SH-SY5Y (cell line): ENCODE results near the gene TWIST2.

Source experiments
- GATA2 ChIP-seq: IDR thresholded peaks from 2 replicates; pipeline ENCODE4 v1.6.1; 2011; ENCODE audit warnings: mild to moderate bottlenecking, low read depth, low read length
- GATA3 ChIP-seq: IDR thresholded peaks from 2 replicates; pipeline ENCODE4 v1.6.1; 2011; ENCODE audit warnings: low read depth, mild to moderate bottlenecking, low read length, moderate library complexity

The TWIST2 gene

DNA sequence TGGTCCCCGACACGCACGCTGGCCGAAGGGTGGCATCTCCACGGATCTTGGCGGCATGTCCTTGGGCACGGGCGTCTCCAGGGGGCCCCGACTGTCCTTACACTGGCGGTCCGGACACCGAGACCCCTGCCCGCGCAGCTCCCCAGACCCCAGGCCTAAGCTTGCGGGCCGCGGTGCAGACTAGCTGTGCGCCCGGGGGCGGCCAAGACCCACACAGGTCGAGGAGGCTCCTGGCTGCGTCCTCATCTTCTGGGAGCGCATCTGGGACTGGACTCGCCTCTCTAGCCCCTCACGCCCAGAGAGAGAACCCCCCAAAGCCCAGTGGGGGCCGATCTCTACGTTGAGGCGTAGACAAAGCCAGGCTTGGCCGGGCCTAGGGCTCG lies 475 bp upstream of the TWIST2 start:
- TF ChIP-seq GATA2 (no peak), GATA3 (no peak)

DNA sequence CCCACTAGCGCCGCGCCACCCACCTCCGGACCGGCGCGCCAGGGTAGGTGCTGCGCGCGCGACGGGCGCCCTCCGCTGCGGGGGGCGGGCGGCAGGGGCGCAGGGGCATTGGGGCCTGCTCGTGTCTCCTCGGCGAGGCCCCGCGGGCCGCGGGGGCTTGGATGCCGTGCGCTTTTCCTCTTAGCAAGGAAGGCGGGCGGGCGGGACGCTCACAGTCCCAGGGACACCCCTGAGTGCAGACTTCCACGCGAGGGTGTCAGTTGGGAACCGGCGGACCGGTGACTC lies 748 bp downstream of the TWIST2 start:
- no peak for TF ChIP-seq GATA3
- no peak for TF ChIP-seq GATA2

DNA sequence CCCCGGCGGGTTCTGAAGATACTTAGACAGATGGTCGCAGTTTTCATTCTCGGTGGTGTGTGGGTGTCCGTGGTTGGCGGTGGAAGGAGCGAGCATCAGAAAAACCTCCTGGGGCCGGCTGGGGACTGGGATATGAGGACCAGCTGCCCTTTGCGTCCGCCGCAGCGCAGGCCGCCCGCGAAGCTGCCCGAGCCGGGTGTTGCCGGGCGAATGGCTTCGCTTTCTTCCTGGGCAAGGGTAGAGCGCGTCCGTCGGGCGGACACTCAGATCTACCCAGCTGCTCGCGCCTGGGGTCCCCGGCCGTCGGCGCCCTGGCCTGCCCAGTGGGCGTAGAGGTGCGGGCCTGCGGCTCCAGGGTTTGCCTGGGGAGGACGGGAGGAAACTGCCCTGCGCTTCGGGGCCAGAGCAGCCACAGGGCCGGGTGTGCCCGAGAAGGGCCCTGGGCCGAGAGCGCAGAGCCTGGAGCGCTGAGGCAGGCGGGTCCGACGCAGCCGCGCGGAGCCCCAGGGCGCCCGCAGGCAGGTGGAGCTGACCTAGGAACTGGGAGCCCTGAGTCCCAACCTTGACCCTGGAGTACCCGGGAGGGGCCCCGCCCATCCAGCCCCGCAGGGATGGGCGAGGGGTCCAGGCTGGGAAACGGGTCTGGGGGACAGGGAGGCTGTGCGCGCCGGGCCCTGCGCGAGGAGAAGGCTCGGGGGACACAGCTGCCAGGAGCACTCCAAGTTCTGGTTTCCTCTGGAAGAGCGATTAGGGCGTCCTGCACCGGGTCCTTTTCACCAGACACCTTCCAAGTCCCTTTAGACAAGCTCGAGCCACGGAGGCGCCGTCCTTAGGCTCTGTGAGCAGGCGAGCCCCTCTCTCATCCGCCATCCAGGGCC lies 1.3 kb downstream of the TWIST2 start:
- TF ChIP-seq GATA2 (no peak), GATA3 (no peak)

DNA sequence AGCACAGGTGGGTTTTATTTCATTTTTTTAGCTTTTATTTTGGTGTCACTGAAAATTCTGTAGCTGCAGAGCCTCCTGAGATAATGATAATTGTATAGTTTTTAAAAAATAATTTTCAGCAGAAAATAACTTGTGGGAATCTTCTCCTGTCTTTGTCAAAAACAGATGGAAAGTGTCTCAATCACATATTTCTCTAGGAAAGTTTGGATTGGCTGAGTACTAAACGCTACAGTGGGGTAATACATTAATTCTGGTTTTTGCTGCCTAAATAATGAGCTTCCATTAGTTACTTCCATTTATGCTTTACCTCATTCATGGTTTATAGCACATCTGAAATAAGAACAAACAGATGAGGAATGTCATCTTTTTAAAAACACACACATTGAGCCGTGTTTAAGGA lies 2.2 kb downstream of the TWIST2 start:
- no peak for TF ChIP-seq GATA2
- TF ChIP-seq GATA3, result no peak

DNA sequence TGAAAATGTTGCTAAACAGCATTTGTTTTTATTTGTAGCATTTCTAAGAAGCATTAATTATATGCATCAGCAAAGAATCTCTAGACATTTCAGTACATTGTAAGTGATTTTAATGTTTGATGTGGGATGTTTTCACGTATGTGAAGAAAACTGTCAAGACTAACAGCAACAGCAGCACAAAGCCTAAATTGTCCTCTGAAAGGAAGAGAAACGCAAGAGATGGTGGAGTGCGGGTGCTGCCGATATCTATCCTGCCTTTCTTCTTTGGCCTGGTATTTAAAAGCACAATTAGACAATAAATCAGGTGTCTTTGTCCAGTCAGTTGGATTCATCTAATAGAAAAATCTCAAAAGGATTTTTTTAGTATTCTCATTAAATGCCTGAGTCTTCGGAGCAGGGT lies 3.1 kb downstream of the TWIST2 start:
- TF ChIP-seq GATA3, result no peak
- no peak for TF ChIP-seq GATA2

DNA sequence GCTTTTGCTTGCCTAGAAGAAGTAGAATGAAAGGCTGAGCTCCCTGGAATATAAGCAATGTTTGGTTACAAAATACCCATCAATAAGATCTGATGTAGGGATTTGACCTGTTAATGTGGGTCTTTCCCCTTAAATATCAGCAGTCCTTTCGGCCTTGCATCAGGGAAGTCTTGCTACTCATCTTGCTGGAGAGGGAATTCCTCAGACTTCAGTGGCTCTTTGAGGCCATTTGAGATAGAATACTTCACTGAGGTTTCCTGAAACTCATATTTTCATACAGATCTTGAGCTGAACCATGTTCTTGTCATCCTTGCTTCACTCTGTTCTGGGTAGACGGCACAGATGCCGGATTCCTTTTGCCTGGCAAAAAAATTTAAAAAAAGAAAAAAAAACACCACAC lies 3.9 kb downstream of the TWIST2 start:
- TF ChIP-seq GATA3 (no peak), GATA2 (no peak)

DNA sequence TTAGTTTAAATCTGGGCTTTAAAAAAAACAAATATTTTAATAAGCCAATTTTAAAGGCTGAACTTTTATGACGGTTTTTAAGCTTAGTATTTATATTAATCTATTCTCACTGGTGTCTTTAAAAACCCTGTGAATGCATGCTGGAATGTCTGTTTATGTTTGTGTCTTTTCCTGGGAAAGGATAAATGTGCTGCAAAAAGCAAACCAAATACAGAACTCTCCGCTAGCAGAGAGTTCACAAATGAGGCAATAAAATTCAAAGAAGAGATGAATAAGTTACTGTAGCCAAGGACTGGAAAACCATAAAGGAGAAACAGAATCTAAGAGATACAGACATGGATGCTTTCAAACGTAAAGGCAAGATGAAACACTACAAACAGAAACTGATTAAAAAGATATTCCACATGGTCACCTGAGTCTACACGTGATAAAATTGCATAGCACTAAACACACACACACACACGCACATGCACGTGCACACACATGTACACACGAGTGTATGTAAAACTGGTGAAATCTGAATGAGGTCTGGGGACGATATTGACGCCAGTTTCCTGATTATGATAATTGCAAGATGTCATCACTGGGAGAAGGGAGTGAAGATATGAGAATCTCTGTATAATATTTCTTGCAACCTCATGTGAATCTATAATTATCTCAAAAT lies 4.5 kb downstream of the TWIST2 start:
- TF ChIP-seq GATA2 (no peak), GATA3 (no peak)

DNA sequence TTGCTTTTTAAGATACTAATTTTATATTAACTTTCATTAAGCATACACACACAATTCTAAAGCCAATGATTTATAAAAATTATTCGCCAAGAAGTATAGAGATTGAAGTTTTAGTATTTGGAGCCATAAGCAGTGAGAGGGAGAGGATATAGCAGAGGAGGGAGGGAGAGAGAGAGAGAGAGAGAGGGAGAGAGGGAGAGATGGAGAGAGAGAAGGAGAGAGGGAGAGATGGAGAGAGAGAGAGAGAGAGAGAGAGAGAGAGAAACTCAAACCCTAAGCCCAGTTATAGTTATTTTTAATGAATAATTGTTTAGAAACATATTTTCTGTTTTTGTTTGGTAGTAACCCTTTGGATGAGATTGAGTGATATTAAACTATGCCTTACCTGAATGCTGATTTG lies 5.3 kb downstream of the TWIST2 start:
- no peak for TF ChIP-seq GATA2
- no peak for TF ChIP-seq GATA3

DNA sequence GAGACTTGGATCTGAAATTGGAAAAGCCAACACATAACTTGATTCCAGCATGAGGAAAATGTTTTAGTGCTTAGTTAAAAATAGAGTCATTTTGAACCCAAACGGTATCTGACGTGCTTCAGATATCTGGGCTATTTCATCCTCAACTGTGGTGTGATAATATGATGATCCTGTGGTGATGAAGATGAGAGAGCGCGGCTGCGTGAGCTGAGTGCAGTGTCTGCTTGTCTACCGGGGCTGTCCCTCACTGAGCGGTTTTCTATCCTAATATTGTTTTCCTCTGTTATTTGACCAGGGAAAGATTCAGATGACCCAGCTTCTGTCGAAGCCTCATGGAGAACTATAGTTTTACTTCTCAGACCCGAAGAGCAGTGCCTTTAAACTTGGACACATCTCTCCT lies 5.8 kb downstream of the TWIST2 start:
- no peak for TF ChIP-seq GATA2
- TF ChIP-seq GATA3, result no peak

DNA sequence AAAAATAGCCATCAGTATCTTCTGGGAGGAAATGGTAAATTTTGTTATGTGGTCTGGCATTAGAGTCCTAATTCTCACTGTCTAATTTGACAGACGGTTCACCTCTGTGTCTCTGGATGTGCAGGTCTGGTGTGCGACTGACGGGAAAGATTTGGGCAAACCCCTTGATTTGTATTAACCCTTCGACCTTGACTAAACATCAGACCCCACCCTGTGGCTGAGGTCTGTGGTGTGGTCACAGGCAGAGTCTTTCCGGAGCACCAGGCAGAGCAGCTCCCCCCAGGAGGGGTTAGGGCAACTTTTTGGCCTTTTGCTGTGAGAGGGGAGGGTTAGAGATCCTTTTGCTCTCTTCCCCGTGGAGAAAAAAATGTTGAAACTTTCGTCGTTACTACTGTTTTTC lies 6.4 kb downstream of the TWIST2 start:
- TF ChIP-seq GATA3, result no peak
- no peak for TF ChIP-seq GATA2

DNA sequence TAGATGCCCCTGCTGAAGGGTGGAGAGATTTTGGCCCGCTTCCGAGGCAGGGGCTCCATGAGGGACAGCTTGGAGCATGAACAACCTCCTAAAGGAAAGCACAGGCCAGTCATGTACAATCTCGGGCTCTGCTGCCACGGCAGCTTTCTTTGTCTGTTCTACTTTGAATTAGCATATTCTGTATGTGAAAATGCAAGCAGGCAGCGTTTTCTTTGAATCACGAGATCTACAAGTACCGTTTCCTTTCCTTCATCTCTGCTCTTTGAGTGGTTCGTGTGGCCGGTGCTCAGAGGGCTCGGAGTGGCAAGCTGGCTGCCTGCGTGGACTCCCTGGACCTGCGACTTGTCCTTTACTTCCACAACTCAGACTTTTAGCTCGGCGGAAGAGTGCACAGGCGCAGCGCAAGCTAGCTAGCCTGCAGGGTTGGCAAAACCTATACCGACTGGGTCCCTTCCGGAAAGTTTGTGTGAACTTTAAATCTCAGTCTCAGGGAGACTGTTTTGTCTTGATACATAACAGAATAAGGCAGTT lies 6.9 kb downstream of the TWIST2 start:
- TF ChIP-seq GATA2 (no peak), GATA3 (no peak)

DNA sequence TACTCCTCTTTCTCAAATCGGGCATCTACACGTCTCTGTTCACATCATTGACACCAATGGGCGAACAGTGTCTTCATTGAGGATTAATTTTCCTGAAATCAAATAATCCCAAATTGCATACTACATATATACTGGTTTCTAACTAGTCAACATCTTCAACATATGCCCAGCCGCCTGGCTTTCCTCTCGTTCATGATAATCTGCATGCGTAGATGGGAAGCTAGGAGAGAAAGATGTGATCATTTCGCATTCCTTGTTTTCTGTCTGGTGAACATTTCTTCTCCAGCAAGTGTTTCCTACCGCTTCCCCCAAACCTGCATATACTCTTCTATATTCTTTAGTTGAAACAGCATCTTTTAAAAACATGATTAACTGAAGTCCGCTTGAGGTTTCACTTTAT lies 7.4 kb downstream of the TWIST2 start:
- no peak for TF ChIP-seq GATA2
- TF ChIP-seq GATA3, result no peak

DNA sequence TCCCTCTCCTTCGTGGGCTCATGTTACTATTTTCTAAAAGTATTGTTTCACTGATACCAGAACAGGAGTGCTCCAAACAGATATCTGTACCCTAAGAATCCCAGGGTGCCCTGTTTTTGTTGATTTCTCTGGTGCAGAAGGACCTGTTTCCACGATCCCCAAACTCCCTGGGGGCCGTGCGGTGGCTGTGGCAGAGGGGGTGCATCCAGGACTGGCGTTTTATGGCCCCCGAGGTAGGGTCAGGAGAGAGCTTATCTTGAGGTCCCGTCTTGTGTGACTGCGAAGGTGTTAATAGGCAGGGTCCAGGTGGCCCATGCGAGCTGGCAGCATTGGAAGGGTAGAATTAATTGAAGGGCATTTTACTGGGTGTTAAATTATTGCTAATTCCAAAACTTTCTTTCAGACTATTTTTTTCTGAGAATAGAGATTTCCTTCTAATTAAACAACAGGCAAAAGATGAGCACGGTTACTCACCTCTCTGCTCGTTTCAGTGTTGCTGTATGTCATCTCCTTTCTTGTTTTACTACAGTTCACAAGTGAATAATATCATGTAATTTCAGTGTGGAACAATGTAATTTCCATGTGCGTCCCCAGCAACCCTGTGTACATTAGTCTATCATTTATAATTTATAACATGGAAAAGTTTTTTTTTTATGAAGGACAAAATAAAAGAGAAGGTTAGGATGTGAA lies 8.2 kb downstream of the TWIST2 start:
- TF ChIP-seq GATA2 (no peak), GATA3 (no peak)

DNA sequence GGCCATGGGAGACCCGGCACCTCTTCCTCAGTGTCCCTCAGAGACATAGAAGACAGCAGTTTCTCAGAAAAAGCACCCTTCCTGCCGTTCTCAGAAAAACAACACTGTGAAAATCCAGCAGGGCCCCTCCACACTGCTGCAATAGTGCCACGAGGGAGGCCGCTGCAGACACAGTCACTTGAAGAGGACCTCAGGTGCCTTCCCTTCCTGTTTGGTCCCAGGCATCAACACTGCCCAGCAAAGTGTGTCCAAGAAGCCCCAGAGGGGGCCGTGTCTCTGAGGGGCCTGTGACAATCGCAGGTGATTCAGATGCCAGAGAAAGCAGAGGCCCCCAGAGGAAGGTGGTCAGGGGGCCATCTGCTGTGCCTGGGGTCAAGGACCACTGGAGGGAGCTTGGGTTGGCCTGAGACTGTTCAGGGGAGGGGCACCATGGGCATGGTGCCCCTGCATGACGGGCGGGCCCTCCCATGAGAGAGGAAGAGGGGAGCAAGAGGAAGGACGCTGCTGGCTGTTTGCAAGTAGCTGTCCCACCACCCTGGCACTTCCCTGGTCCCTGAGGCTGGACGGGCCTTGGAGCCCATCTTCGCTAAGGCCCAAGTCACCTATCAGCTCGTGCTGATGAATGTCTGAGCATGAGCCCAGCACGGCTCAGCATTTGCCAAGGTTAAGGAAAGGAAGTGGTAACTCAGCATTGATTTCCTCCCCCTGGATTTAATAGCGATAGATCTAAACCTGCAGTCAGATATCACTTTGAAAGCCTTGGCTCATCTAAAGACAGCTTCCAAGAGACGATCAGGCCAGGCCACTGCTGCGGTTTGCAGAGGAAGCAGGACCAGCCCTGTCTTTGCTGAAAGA lies 9.1 kb downstream of the TWIST2 start:
- TF ChIP-seq GATA2 (no peak), GATA3 (no peak)

DNA sequence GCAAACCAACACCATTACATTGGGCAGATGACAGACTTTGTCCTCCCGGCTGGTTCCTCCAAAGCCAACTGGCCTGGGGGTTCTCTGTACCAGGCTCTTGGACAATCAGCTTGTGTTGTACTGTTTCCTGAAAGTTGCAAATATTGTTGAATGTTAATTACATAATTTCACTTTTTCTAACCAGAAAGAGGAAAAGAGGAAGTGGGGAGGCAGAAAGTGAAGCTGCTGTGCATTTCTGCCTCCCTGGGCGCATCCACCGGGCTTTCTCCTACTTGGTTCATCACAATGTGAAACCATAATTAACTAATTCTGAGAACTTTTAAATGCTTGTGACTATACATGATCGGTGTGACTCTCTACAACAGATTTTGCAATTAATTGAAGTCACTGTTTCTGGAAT lies 10.1 kb downstream of the TWIST2 start:
- TF ChIP-seq GATA3 (no peak), GATA2 (no peak)
